Gastroesophageal sphincter (tissue), 3 donors: ENCODE results near the gene MKNK2.

Experiments
- EP300 ChIP-seq: sonication (generic); formaldehyde crosslinking; IDR thresholded peaks from one replicate; pipeline ENCODE4 v1.6.1; 2017; ENCODE audit warnings: antibody characterized with exemption, mild to moderate bottlenecking
- POLR2A ChIP-seq, 2 donors: fragments of 450-650 bp; IDR thresholded peaks; one replicate each; pipeline ENCODE4 v1.6.1; 2017; ENCODE audit warnings: antibody characterized with exemption in 2 of 2, mild to moderate bottlenecking in 2 of 2, moderate library complexity in 1 of 2
- POLR2AphosphoS5 ChIP-seq: sonication (generic); formaldehyde crosslinking; IDR thresholded peaks from one replicate; pipeline ENCODE4 v1.6.1; 2017; ENCODE audit warnings: antibody characterized with exemption
- TF ChIP-seq, protein P1 (sequence below), 4 experiments: fragments of 200-600 bp in 2 of 4; fragments of 450-650 bp in 2 of 4; sonication (generic) in 1 of 4; IDR thresholded peaks; one replicate each; pipeline ENCODE4 v1.5.1; 2017 to 2019; ENCODE audit warnings: antibody characterized with exemption in 4 of 4, mild to moderate bottlenecking in 2 of 4, moderate library complexity in 2 of 4

DNA sequence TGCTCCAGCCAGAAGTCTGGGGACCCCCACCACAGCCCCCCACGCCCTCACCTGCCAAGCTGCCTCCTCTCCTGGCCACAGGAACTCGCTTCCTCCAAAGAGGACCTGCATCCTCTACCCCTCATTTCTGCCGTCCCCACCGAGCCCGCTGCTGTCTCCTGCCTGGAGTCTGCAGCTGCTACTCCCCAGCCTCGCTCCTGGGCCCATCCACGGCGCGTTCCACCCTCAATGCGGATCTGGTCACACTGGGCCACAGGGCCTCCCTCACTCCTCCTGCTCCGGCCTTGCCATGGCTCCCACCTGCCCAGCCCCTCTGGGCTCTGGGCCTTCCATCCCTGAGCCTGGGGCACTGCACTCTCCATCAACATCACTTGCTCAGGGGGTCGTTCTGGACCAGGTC lies 39.9 kb downstream of the MKNK2 start:
- no peak for TF ChIP-seq POLR2AphosphoS5
- no peak for TF ChIP-seq POLR2A (IDR thresholded peaks at IDR 0.05)
- TF ChIP-seq, protein P1, sequence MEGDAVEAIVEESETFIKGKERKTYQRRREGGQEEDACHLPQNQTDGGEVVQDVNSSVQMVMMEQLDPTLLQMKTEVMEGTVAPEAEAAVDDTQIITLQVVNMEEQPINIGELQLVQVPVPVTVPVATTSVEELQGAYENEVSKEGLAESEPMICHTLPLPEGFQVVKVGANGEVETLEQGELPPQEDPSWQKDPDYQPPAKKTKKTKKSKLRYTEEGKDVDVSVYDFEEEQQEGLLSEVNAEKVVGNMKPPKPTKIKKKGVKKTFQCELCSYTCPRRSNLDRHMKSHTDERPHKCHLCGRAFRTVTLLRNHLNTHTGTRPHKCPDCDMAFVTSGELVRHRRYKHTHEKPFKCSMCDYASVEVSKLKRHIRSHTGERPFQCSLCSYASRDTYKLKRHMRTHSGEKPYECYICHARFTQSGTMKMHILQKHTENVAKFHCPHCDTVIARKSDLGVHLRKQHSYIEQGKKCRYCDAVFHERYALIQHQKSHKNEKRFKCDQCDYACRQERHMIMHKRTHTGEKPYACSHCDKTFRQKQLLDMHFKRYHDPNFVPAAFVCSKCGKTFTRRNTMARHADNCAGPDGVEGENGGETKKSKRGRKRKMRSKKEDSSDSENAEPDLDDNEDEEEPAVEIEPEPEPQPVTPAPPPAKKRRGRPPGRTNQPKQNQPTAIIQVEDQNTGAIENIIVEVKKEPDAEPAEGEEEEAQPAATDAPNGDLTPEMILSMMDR (IDR thresholded peaks at IDR 0.05) = no peak
- no peak for TF ChIP-seq EP300
